GM08714 (cell line): ENCODE data around the gene FADD.

Experiments
- H3K4me3 ChIP-seq: fragments of 200-500 bp; sonication (Bioruptor generic); 2 replicates; pipeline ENCODE4 v1.5.1; 2014; ENCODE audit warnings: mild to moderate bottlenecking, low read length, inconsistent platforms
- ZNF274 ChIP-seq: IDR thresholded peaks from 2 replicates; pipeline ENCODE4 v1.6.1; 2012; ENCODE audit warnings: mild to moderate bottlenecking, low read depth, low read length

The FADD gene

DNA sequence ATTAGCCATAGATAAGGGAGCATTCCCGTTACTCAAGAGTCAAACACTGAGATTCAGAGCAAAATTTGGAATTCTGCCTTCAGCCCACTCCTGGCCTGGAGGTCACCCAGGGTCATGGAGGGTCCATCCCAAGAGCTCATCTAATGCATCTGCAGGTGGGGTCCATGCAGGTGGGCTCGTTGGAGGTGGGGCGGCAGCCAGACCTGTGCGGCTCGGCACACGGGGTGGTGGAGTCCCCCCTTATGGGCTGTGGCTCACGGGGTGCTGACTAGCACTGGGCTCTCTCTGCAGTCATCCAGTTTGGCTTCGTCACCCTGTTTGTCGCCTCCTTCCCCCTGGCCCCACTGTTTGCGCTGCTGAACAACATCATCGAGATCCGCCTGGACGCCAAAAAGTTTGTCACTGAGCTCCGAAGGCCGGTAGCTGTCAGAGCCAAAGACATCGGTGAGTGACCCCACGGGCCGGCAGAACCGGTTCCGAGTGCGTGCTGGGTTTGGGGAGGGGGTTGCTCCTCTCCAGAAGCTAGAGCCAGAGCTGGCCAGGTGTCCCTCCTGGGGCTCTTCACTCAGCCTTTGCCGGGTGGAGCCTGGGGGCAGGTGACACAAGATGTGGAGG lies 32.4 kb upstream of the FADD start:
- no peak for TF ChIP-seq ZNF274
- H3K4me3 ChIP-seq = no peak overlapping the region

DNA sequence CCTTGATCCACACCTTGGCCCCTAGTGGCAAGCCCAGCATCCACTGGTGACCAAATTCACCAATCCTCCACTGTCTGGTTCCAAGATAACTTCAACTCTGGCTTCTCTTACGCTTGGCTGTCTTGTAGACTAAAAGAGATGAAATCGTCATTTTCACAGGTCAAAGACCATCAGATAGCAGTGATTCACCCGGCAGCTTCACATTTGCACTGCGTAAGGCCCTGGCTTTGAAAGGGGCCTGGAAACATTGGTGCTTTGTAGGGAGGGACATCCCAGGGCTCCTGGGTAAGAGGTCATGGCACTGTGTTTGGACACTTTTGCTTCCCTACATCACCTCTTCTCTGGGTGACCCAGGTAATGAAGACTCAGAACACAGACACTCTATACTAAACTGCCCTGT lies 30.1 kb upstream of the FADD start:
- TF ChIP-seq ZNF274 = no peak
- no peak overlapping the region for H3K4me3 ChIP-seq

- no peak overlapping the region for H3K4me3 ChIP-seq
- no peak for TF ChIP-seq ZNF274
Observed at GRCh38 chr11:70174547-70175235, 28.4 kb upstream of the FADD start.

GRCh38 chr11:70175236-70175698 lies 27.8 kb upstream of the FADD start:
- TF ChIP-seq ZNF274 = no peak
- H3K4me3 ChIP-seq = no peak overlapping the region

GRCh38 chr11:70176940-70177689 lies 26.0 kb upstream of the FADD start:
- no peak overlapping the region for H3K4me3 ChIP-seq
- TF ChIP-seq ZNF274 = no peak

- no peak overlapping the region for H3K4me3 ChIP-seq
- no peak for TF ChIP-seq ZNF274
Observed at GRCh38 chr11:70180906-70181305, 22.2 kb upstream of the FADD start.

DNA sequence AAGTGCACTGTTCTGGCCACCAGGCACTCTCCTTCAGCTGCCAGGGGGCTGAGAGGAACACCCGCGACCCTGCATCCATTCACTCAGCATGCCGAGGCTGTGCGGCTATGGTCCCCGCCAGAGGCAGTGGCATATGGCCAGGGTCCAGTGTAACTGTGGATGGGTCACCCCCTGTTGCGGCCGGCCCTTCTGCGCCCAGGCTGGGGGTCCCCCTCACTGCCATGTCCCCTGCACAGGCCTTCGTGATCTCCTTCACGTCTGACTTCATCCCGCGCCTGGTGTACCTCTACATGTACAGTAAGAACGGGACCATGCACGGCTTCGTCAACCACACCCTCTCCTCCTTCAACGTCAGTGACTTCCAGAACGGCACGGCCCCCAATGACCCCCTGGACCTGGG lies 20.8 kb upstream of the FADD start:
- no peak overlapping the region for H3K4me3 ChIP-seq
- TF ChIP-seq ZNF274 = no peak

DNA sequence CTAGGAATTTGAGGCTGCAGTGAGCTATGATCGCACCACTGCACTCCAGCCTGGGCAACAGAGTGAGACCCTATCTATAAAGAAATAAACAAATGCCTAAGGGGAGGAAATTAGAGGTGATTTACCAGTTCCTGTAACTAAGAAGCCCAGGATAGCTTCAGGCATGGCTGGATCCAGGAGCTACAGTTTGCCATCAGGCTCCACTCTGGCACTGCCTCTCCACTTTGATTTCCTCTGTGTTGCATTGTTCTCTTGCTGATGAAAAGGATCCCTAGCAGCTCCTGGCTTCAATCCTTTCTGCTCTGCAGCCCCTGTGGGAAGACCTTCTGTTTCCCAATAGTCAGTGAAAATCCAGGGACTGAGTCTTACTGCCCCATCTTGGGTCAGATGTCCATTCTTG lies 20.1 kb upstream of the FADD start:
- no peak for TF ChIP-seq ZNF274
- H3K4me3 ChIP-seq = no peak overlapping the region

DNA sequence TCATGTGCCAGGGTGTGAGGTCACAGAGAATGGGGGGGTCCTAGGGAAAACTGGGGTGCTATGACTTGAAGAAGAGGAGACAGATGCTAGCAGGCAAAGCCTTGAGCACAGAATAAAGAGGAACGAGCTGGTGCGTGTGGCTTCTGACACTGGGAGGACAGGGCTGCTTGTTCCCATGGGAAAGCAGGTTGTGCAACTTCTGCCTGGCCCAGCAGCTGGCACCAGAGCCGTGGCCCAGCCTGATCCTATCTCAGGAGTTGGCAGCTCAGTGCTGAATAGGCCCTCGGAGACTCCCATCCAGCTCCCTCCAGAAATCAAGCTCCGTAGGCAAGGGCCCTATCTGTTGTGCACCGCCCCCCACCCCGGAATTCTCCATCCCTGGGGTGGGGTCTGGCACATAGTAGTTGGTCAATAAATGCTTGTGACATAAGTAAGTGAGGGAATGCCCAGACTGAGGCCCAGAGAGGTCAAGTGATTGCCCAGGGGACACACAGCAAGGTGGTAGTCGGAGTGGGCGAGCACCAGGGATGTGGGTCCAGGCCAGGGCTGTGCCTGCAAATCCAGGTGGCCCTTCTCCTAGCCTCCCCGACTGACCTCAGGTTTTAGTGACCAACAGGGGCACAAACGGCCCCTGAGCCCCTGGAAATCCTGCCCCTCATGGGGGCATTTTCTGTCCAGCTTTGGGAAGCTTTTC lies 19.5 kb upstream of the FADD start:
- no peak for TF ChIP-seq ZNF274
- no peak overlapping the region for H3K4me3 ChIP-seq

GRCh38 chr11:70184396-70184795 lies 18.7 kb upstream of the FADD start:
- H3K4me3 ChIP-seq = no peak overlapping the region
- no peak for TF ChIP-seq ZNF274

GRCh38 chr11:70185348-70186055 lies 17.6 kb upstream of the FADD start:
- no peak for TF ChIP-seq ZNF274

DNA sequence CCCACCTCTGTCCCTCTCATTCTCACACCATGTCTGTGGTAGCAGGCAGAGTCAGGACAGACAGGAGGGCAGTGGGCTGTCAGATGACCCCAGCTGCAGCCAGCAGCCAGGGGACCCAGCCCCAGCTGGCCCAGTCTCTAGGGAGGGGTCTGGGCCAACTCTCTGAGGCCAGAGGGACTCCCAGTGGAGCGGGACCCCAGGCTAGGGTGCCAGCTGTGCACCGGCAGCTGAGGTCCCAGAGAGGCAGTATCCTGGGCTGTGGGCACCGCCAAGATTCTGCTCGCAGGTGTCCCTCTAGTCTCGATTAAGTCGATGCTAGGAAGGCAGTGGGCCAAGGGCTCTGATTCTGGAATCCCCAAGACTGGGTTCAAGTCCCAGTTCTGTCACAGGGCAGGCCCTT lies 16.7 kb upstream of the FADD start:
- no peak for TF ChIP-seq ZNF274

More at GRCh38 chr11:70185348-70186055, 17.6 kb upstream of the FADD start:
- no peak overlapping the region for H3K4me3 ChIP-seq

GRCh38 chr11:70186936-70187335 lies 16.2 kb upstream of the FADD start:
- no peak for TF ChIP-seq ZNF274
- no peak overlapping the region for H3K4me3 ChIP-seq

More for the DNA sequence above, 16.7 kb upstream of the FADD start:
- no peak overlapping the region for H3K4me3 ChIP-seq

DNA sequence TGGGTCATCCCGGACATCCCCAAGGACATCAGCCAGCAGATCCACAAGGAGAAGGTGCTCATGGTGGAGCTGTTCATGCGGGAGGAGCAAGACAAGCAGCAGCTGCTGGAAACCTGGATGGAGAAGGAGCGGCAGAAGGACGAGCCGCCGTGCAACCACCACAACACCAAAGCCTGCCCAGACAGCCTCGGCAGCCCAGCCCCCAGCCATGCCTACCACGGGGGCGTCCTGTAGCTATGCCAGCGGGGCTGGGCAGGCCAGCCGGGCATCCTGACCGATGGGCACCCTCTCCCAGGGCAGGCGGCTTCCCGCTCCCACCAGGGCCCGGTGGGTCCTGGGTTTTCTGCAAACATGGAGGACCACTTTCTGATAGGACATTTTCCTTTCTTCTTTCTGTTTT lies 15.3 kb upstream of the FADD start:
- H3K4me3 ChIP-seq = no peak overlapping the region
- TF ChIP-seq ZNF274 = no peak
